ENCODE data around the gene NUTF2.

The NUTF2 gene

GRCh38 chr16:67892899-67893742, 46.4 kb downstream of the NUTF2 start, which contains the start of gene PSKH1 (continued):
- no peak for TF ChIP-seq ZNF518A (tag by site-specific recombination; conservative IDR thresholded peaks at IDR 0.05; ENCODE audit: low read depth)
- TF ChIP-seq PATZ1 (tag by site-specific recombination; IDR thresholded peaks at IDR 0.05), result no peak
- TF ChIP-seq TCF7L2 (IDR thresholded peaks at IDR 0.05; ENCODE audit: borderline replicate concordance, low read depth, low read length), result no peak
- TF ChIP-seq GLIS1 (tag by site-specific recombination; IDR thresholded peaks at IDR 0.05), result no peak
- no peak for TF ChIP-seq ZNF292 (tag by site-specific recombination; IDR thresholded peaks at IDR 0.05; ENCODE audit: borderline replicate concordance, low read depth)
- no peak for TF ChIP-seq ZNF248 (tag by site-specific recombination; IDR thresholded peaks at IDR 0.05)
- TF ChIP-seq ZNF366 (tag by site-specific recombination; conservative IDR thresholded peaks at IDR 0.05), result peak; percentile 84
- no peak for TF ChIP-seq ZNF701 (tag by site-specific recombination; IDR thresholded peaks at IDR 0.05)
- TF ChIP-seq BCL11B (tag by site-specific recombination; IDR thresholded peaks at IDR 0.05; ENCODE audit: low read depth), result no peak
- TF ChIP-seq ZNF426 (tag by site-specific recombination; IDR thresholded peaks at IDR 0.05), result no peak
- no peak for TF ChIP-seq ZNF514 (tag by site-specific recombination; IDR thresholded peaks at IDR 0.05)
- no peak for TF ChIP-seq ZNF398 (tag by site-specific recombination; IDR thresholded peaks at IDR 0.05)
- TF ChIP-seq MYNN (tag by site-specific recombination; IDR thresholded peaks at IDR 0.05; ENCODE audit: borderline replicate concordance), result no peak
- no peak for TF ChIP-seq ZNF621 (tag by site-specific recombination; IDR thresholded peaks at IDR 0.05)
- no peak for TF ChIP-seq ZNF610 (tag by site-specific recombination; IDR thresholded peaks at IDR 0.05; ENCODE audit: borderline replicate concordance)
- TF ChIP-seq ELK4 (IDR thresholded peaks at IDR 0.05; ENCODE audit: borderline replicate concordance, low read depth, low read length), result no peak
- TF ChIP-seq ZBTB48 (tag by site-specific recombination; IDR thresholded peaks at IDR 0.05), result no peak
- no peak for TF ChIP-seq WT1 (tag by site-specific recombination; IDR thresholded peaks at IDR 0.05)
- TF ChIP-seq ZFP3 (tag by site-specific recombination; IDR thresholded peaks at IDR 0.05; ENCODE audit: low read depth), result no peak
- peak; percentile 93 for TF ChIP-seq ZNF629 (tag by site-specific recombination; IDR thresholded peaks at IDR 0.05)
- TF ChIP-seq ZNF473 (tag by site-specific recombination; IDR thresholded peaks at IDR 0.05), result no peak
- TF ChIP-seq ZSCAN16 (tag by site-specific recombination; IDR thresholded peaks at IDR 0.05), result no peak
- no peak for TF ChIP-seq ZNF664 (tag by site-specific recombination; IDR thresholded peaks at IDR 0.05)
- TF ChIP-seq ZNF830 (tag by site-specific recombination; IDR thresholded peaks at IDR 0.05; ENCODE audit: low read depth), result no peak
- no peak for TF ChIP-seq ZNF26 (tag by site-specific recombination; IDR thresholded peaks at IDR 0.05)
- no peak for TF ChIP-seq ATF2 (tag by site-specific recombination; IDR thresholded peaks at IDR 0.05; ENCODE audit: low read depth)
- TF ChIP-seq SETDB1 (IDR thresholded peaks at IDR 0.05; ENCODE audit: insufficient read length, low read length), result no peak
